ENCODE measurements around the gene EIF2B4. TPM values are rescaled to one million over a fixed set of nuclear protein-coding genes. Genes with fewer than 3 reads are reported as not detected.

Gene EIF2B4
- total RNA-seq, 1 donor from 2014 or later = 43.3 TPM

- peaks cover 25% of the 10 kb centered on the region for H3K36me3 Mint-ChIP-seq (ENCODE audit: low read depth, unreplicated experiment)
These were observed 34.8 kb downstream of the EIF2B4 start for GRCh38 chr2:27335311-27335710.

GRCh38 chr2:27324720-27325119, 45.4 kb downstream of the EIF2B4 start:
- Histone ChIP-seq H3K27me3 (ENCODE audit: insufficient read depth, low read length) (no peaks in the 10 kb centered on the region), H3K79me2 (ENCODE audit: insufficient read depth, low read length) (peaks cover 16% of the 10 kb centered on the region), H3K4me1 (ENCODE audit: insufficient read depth, low read length) (peaks cover 26% of the 10 kb centered on the region), H3K9me3 (ENCODE audit: insufficient read depth, low read depth, low read length) (no peaks in the 10 kb centered on the region), H3K9ac (ENCODE audit: low read length) (no peak overlapping the region), H4K20me1 (ENCODE audit: insufficient read depth, low read length) (peaks cover 4% of the 10 kb centered on the region), H3K36me3 (ENCODE audit: insufficient read depth, low read length) (peaks cover 26% of the 10 kb centered on the region), H3K4me2 (ENCODE audit: low read length) (no peak overlapping the region), H2AFZ (ENCODE audit: low read depth, low read length) (no peak overlapping the region), H3K27ac (ENCODE audit: low read depth, low read length) (no peak overlapping the region), H3K4me3 (ENCODE audit: insufficient read depth, low read depth, low read length) (no peak overlapping the region)
- no peak for FAIRE-seq
- Mint-ChIP-seq H3K27ac (ENCODE audit: unreplicated experiment) (peak overlapping the region; percentile 28), H3K27me3 (ENCODE audit: low read depth, unreplicated experiment) (no peaks in the 10 kb centered on the region), H3K36me3 (ENCODE audit: low read depth, unreplicated experiment) (peaks cover 25% of the 10 kb centered on the region), H3K4me1 (ENCODE audit: low read depth, unreplicated experiment) (peaks cover 16% of the 10 kb centered on the region), H3K4me3 (ENCODE audit: unreplicated experiment) (peak overlapping the region; percentile 63), H3K9me3 (ENCODE audit: unreplicated experiment) (no peaks in the 10 kb centered on the region)
- TF ChIP-seq CTCF (IDR thresholded peaks at IDR 0.05; ENCODE audit: insufficient read depth, low read depth, low read length) = no peak
- no peak for TF ChIP-seq EZH2 (IDR thresholded peaks at IDR 0.05; ENCODE audit: insufficient read depth, low read length)
- no peak for DNase-seq (ENCODE audit: low read depth)

More at GRCh38 chr2:27335311-27335710, 34.8 kb downstream of the EIF2B4 start:
- no peak overlapping the region for H2AFZ ChIP-seq (ENCODE audit: low read depth, low read length)
- DNase-seq (ENCODE audit: low read depth) (no peak), FAIRE-seq (no peak)
- H3K9ac ChIP-seq (ENCODE audit: low read length) = no peak overlapping the region
- Mint-ChIP-seq H3K27me3 (ENCODE audit: low read depth, unreplicated experiment) (no peaks in the 10 kb centered on the region), H3K4me1 (ENCODE audit: low read depth, unreplicated experiment) (peaks cover 9% of the 10 kb centered on the region), H3K4me3 (ENCODE audit: unreplicated experiment) (peak overlapping the region; percentile 6), H3K27ac (ENCODE audit: unreplicated experiment) (peak overlapping the region; percentile 91), H3K9me3 (ENCODE audit: unreplicated experiment) (no peaks in the 10 kb centered on the region)
- H3K27me3 ChIP-seq (ENCODE audit: insufficient read depth, low read length) = no peaks in the 10 kb centered on the region
- no peaks in the 10 kb centered on the region for H3K79me2 ChIP-seq (ENCODE audit: insufficient read depth, low read length)
- no peak overlapping the region for H3K27ac ChIP-seq (ENCODE audit: low read depth, low read length)
- H3K4me1 ChIP-seq (ENCODE audit: insufficient read depth, low read length) = no peaks in the 10 kb centered on the region
- TF ChIP-seq CTCF (IDR thresholded peaks at IDR 0.05; ENCODE audit: insufficient read depth, low read depth, low read length) = no peak
- no peak for TF ChIP-seq EZH2 (IDR thresholded peaks at IDR 0.05; ENCODE audit: insufficient read depth, low read length)
- H3K36me3 ChIP-seq (ENCODE audit: insufficient read depth, low read length) = peaks cover 41% of the 10 kb centered on the region
- no peaks in the 10 kb centered on the region for H4K20me1 ChIP-seq (ENCODE audit: insufficient read depth, low read length)
- no peaks in the 10 kb centered on the region for H3K9me3 ChIP-seq (ENCODE audit: insufficient read depth, low read depth, low read length)
- no peak overlapping the region for H3K4me2 ChIP-seq (ENCODE audit: low read length)
- H3K4me3 ChIP-seq (ENCODE audit: insufficient read depth, low read depth, low read length) = no peak overlapping the region

- TF ChIP-seq CTCF (IDR thresholded peaks at IDR 0.05; ENCODE audit: insufficient read depth, low read depth, low read length) = no peak
- TF ChIP-seq EZH2 (IDR thresholded peaks at IDR 0.05; ENCODE audit: insufficient read depth, low read length) = no peak
- H3K27me3 Mint-ChIP-seq (ENCODE audit: low read depth, unreplicated experiment) = no peaks in the 10 kb centered on the region
- Histone ChIP-seq H3K9ac (ENCODE audit: low read length) (peak overlapping the region; percentile 99), H3K4me1 (ENCODE audit: insufficient read depth, low read length) (peaks cover 26% of the 10 kb centered on the region), H3K9me3 (ENCODE audit: insufficient read depth, low read depth, low read length) (no peaks in the 10 kb centered on the region), H4K20me1 (ENCODE audit: insufficient read depth, low read length) (peaks cover 4% of the 10 kb centered on the region), H3K4me3 (ENCODE audit: insufficient read depth, low read depth, low read length) (peak overlapping the region; percentile 94), H3K4me2 (ENCODE audit: low read length) (peak overlapping the region; percentile 97), H3K36me3 (ENCODE audit: insufficient read depth, low read length) (peaks cover 19% of the 10 kb centered on the region), H3K27me3 (ENCODE audit: insufficient read depth, low read length) (no peaks in the 10 kb centered on the region), H3K79me2 (ENCODE audit: insufficient read depth, low read length) (peaks cover 16% of the 10 kb centered on the region), H3K27ac (ENCODE audit: low read depth, low read length) (peak overlapping the region; percentile 96), H2AFZ (ENCODE audit: low read depth, low read length) (peak overlapping the region; percentile 76)
- peak overlapping the region; percentile 92 for H3K4me3 Mint-ChIP-seq (ENCODE audit: unreplicated experiment)
- H3K4me1 Mint-ChIP-seq (ENCODE audit: low read depth, unreplicated experiment) = peaks cover 16% of the 10 kb centered on the region
- H3K9me3 Mint-ChIP-seq (ENCODE audit: unreplicated experiment) = no peaks in the 10 kb centered on the region
- peaks cover 18% of the 10 kb centered on the region for H3K36me3 Mint-ChIP-seq (ENCODE audit: low read depth, unreplicated experiment)
- no peak for DNase-seq (ENCODE audit: low read depth)
- H3K27ac Mint-ChIP-seq (ENCODE audit: unreplicated experiment) = peak overlapping the region; percentile 98
- no peak for FAIRE-seq
These were observed 46.4 kb downstream of the EIF2B4 start for GRCh38 chr2:27323596-27324285.
